AG20443 (cell line): ENCODE results near the gene RPS27A.
A peak's percentile ranks its signal among the peaks of the same experiment; 100 is the strongest.
"Not testable (repeated sequence)": the region's sequence is repeated elsewhere in the genome, so short reads cannot be mapped to it uniquely, and the experiment has no call there.

ENCODE experiments used
- DNase-seq: peaks from one replicate; pipeline ENCODE4 v3.0.0; 2012; ENCODE audit warnings: low spot score, mixed read lengths

The RPS27A gene

DNA sequence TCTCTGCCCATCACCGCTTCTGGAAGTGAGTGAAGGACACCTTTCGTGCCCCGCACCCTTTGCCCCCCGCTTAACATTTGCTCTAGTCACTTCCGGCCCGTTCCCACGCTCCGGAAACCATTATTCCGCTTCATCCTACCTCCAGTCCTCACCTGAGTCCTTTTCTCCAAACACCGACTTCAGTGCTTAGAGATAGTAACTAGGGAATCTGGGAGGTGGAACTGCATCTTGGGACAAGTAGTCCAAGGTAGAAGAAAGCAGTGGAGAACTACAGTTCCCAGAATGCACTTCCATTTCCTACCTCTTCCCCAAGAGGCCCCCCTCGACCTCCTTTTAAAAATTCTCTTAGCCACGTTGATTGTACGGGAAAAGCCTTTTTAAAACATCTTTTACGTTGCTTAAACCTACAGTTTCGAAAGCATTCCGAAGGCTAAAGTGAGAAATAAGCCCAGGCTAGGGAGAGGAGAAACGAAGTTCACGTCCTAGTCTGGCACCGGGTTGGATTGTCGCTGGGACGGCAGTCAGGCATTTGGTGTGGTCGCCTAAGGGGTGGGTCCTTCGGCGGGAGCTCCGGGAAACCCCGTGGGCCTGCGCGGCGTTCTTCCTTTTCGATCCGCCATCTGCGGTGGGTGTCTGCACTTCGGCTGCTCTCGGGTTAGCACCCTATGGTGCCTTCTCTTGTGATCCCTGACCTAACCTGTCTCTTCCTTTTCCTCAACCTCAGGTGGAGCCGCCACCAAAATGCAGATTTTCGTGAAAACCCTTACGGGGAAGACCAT, at the start of gene RPS27A, which contains the start of gene CLHC1:
Gene RPS27A (plus strand): TSS at position 605 of the 779 bp plus-strand sequence. CDS start 137 bp downstream, at position 742.
Gene CLHC1 (minus strand): TSS at position 210 of the 779 bp plus-strand sequence. CDS start 9,882 bp downstream, outside the sequence.
- peak; percentile 95 for DNase-seq

- not testable (repeated sequence) for DNase-seq
Observed at GRCh38 chr2:55186837-55187236, 45.7 kb upstream of the RPS27A start.

GRCh38 chr2:55191888-55192287, 40.6 kb upstream of the RPS27A start:
- not testable (repeated sequence) for DNase-seq

DNA sequence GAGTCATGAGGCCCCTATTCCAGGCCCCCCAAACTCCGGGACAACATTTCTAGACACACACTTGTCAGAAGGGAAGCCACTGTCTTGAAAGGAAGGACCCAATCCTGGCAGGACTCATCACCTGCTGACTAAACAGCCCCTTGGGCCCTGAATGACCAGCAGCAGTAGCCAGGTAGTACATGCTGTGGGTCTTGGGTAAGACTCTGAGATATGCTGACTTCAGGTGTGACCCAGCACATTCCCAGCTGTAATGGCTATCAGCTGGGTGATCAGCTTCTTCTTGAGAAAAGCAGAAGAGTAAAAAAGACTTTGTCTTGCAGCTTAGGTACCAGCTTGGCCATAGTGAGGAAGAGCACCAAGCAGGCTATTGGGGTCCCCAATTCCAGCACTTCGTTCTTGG, 36.0 kb upstream of the RPS27A start:
- DNase-seq = no peak

DNA sequence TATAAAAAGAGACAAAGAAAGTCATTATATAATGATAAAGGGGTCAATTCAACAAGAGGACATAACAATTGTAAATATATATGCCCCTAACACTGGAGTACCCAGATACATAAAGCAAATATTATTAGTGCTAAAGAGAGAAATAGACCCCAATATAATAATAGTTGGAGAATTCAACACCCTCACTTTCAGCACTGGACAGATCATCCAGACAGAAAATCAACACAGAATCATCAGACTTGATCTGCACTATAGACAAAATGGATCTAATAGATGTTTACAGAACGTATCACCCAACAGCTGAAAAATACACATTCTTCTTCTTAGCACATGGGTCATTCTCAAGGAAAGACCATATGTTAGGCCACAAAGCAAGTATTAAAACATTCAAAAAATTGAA, 32.1 kb upstream of the RPS27A start:
- no peak for DNase-seq

- DNase-seq = no peak
Observed at GRCh38 chr2:55204536-55204935, 28.0 kb upstream of the RPS27A start.

DNA sequence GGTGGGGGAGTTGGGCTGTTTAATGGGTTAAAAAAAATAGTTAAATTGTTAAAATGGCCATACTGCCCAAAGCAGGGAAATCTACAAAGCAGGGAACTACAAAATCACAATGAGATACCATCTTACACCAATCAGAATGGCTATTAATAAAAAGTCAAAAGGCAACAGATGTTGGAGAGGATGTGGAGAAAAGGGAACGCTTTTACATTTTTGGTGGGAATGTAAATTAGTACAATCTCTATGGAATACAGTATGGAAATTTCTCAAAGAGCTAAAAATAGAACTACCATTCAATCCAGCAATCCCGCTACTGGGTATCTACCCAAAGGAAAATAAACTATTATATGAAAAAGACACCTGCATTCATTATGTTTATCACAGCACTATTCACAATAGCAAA, 27.5 kb upstream of the RPS27A start:
- no peak for DNase-seq

DNA sequence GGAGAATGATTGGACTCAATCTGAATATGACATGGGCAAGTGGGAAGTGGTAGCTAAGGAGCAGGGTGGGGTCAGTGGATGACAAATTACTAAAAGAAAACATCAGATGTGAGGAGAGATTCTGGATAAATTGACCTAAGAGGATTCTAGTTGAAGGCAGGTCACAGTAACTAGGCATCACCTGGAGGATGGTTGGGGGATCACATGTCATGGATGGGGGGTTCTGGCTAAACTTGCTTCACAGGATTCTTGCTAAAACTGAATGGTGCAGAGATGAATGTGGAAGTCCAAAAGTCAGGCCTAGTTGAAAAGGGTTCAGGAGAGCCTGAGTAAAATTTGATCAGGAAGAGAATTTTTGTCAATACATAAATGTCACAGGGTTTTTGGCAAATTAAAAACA, 18.7 kb upstream of the RPS27A start:
- DNase-seq = no peak

- no peak for DNase-seq
Observed at GRCh38 chr2:55223958-55224760, 8.3 kb upstream of the RPS27A start.

DNA sequence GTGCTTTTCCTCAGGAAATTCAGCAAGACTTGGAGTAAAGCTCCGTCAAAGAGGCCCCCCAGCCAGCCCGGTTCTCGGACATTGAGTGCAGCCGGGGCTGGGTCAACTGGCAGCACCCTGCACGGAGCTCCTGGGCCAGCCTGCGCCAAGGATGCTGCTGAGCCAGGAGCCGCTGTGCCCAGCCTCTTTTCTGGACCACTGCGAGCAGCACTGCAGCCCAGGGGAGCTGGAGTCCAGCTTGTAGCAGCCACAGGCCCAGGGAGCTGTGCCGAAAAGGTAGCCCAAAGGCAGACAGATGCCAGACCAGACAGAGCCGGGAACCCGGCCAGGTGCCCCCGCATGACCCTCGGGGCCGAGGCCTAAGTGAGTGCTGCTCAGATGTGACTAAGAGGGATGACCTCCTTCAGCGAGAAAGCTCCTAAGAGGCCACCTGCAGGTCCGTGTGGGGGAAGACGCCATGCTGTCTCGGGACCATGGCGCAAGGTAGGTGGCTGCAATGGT, 7.7 kb upstream of the RPS27A start:
- DNase-seq = peak; percentile 6

DNA sequence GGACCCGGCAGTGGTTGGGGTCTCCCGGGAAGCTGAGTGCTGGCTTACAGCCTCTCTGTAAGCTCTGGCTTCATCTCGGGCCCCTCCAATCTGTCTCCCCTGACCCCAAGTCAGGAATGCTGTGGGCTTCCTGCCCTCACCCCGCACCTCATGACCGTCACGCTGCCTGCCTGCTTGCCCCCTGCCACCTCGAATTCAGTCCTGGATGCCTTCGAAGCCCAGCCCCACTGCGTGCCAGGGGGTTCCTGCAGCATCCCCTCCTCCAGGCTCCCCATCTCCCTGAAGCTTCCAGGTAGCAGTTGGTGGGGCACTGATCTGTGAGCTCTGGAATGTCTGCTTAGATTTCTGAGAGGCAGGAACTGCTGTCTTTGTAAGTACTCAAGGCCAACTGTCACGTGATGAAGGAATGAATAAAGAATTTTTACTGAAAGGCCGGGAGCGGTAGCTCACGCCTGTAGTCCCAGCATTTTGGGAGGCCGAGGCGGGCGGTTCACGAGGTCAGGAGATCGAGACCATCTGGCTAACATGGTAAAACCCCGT, 6.9 kb upstream of the RPS27A start:
- no peak for DNase-seq

DNA sequence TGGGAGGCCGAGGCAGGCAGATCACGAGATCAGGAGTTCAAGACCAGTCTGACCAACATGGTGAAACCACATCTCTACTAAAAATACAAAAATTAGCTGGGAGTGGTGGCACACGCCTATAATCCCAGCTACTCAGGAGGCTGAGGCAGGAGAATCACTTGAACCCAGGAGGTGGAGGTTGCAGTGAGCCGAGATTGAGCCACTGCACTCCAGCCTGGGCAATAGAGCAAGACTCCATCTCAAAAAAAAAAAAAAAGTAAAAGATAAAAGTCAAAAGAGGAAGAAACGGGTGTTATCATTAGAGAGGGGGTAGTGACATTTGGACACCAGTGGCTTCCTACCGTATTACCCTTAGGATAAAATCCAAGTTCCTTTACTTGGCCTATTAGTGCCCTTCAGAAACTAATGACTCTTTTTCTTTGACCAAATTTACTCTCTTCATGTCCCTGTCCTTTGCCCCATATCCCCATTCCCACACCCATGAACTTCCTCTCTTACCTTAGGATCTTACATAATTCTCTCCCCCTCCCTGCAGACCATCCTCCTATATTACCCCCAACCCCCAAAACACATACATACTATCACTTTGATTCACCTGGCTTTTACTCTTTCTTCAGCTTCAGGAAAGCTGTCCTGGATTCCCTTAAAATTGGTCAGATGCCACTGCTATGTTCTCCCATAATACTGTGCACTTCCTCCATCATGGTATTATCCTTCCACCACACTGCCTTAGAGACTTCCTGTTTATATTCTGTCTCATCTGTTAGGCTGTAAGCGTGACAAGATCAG, 4.9 kb upstream of the RPS27A start:
- DNase-seq = not testable (repeated sequence)

DNA sequence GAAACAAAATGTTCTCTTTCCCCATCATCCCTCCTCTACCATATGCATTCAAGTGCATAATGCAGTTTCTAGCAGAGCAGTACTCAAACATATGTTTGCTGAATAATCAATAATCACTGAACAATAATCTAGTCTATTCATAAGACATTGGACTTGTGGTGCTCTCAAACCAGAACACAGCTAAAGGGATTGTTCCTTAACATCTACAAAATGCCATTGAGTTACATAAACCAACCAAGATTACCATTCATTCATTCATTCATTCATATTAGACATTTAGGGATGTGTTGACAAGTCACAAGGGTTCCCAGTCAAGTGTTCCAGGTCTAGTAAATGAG, 4.3 kb upstream of the RPS27A start:
- no peak for DNase-seq

GRCh38 chr2:55229221-55229620, 3.3 kb upstream of the RPS27A start:
- DNase-seq = no peak

- DNase-seq = no peak
Observed at GRCh38 chr2:55230551-55230950, 1.9 kb upstream of the RPS27A start.

DNA sequence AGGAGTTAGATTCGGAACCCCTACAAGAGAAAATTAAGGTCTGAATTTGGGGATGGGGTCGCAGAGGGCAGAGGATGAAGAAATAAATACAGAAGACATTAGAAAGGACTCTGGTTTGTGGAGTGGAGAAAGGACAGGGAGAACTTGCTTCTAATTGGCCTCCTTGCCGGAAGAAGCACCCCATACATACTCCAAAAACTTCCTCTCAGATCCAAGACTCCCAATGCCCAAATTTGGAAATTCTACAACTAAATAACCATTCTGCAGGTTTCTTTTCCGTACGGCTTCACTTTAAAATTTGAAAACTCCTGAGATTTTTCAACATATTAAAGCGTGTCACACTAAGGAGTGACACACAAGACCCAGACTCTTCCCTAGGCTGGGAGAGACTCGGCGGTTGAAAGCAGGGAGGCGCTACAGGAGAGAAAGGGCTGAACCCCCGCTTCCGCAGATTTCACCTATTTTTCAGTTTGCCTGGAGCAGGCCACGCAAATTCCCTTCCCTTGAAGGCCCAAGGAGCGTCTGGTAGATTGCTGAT, 873 bp upstream of the RPS27A start:
- peak; percentile 46 for DNase-seq

DNA sequence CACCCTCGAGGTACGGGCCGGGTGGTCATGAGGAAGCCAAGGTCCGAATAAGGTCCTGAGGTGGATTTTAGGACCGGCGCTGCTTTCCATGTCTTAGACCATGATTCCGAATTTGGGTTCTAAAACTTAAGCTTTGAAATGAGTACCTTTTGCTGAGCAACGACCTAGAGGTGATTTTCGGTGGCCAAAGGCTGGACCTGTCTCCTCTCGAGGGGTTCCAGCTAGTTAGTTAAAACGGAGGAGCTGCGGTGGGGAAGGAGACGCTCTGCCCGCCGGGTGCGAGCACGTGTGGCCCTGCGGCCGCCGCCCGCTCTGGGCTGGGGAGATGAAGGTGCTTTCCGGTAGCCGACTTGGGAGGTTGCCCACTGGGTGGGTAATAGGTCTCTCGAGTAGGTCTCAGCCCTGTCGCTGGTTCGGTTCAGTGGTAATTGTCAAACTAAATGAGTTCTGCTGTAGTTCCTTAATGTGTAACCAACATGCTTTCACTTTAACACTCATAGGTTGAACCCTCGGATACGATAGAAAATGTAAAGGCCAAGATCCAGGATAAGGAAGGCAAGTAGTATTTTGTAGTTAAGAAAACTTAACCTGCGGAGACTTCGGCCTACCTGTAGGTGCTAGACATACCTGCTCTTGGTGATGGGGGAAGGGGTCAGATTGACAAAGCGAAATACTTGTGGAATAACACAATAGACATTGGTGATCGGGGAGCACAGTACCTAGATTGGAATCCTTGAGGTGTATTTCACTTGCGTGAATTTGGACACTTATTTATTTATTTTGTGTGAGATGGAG, 572 bp downstream of the RPS27A start:
- peak; percentile 52 for DNase-seq

DNA sequence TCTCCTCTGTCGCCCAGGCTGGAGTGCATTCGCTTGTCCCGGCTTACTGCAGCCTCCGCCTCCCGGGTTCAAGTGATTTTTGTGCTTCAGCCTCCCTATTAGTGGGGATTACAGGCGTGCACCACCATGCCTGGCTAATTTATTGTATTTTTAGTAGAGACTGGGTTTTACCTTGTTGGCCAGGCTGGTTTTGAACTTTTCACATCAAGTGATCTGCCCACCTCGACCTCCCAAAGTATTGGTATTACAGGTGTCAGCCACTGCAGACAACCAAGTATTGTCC, 1.1 kb downstream of the RPS27A start:
- DNase-seq = no peak

GRCh38 chr2:55235724-55236538, 3.4 kb downstream of the RPS27A start:
- no peak for DNase-seq

GRCh38 chr2:55236992-55237543, 4.6 kb downstream of the RPS27A start:
- no peak for DNase-seq
